Measurements from ENCODE around the gene SMIM43. TPM values are rescaled to one million over a fixed set of nuclear protein-coding genes. Genes with fewer than 3 reads are reported as not detected.

The SMIM43 gene
- total RNA-seq, 1 experiment from 2014 or later: not detected

DNA sequence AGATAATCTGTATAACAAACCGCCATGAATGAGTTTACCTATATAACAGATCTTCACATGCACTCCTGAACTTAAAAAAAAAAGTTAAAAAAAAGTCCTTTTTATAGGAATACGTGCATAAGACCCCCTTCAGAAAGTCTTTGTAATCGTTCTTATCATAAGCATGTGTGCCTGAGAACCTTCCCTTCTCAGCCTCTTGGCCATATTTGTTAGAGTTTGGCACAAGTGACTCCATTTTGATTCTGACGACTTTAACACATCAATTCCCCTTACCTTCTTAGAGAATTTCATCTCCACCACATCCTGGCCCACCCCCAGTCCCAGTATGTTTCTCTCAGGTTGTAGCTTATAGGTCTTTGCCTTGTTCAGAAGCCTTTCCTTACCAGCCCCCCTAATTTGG, 52.2 kb downstream of the SMIM43 start (continued):
- TF ChIP-seq EZH2phosphoT487 (IDR thresholded peaks at IDR 0.05; ENCODE audit: borderline replicate concordance) (no peak), CEBPB (IDR thresholded peaks at IDR 0.05; ENCODE audit: low read depth) (no peak)

- Histone ChIP-seq H3K4me1 (ENCODE audit: control insufficient read depth in 1 of 2, insufficient read depth in 2 of 2, low read length in 2 of 2) (peaks cover 12 to 33% of the 10 kb centered on the region in 2 experiments), H3K27me3 (ENCODE audit: insufficient read depth, low read length) (no peaks in the 10 kb centered on the region), H2AFZ (ENCODE audit: low read depth, low read length, poor library complexity, severe bottlenecking) (peak overlapping the region; percentile 96), H3K79me2 (ENCODE audit: insufficient read depth, low read length) (no peaks in the 10 kb centered on the region), H3K9me2 (ENCODE audit: insufficient read depth) (no peaks in the 10 kb centered on the region), H3K9ac (ENCODE audit: low read length) (peak overlapping the region; percentile 54), H3K27ac (ENCODE audit: low read depth, low read length) (peak overlapping the region; percentile 34; the same call in 1 of the 2 replicates), H3K4me3 (replicated peaks in 1 of 2; ENCODE audit: low read depth in 1 of 2, low read length in 2 of 2) (peak overlapping the region; percentile 20 to 52), H3K4me2 (ENCODE audit: low read length) (peak overlapping the region; percentile 83), H4K20me1 (ENCODE audit: insufficient read depth) (no peaks in the 10 kb centered on the region), H3K9me3 (ENCODE audit: control insufficient read depth in 1 of 2, insufficient read depth in 1 of 2, low read depth in 1 of 2, low read length in 2 of 2) (no peaks in the 10 kb centered on the region), H3K36me3 (ENCODE audit: control insufficient read depth in 1 of 2, insufficient read depth in 2 of 2, low read length in 2 of 2) (no peaks in the 10 kb centered on the region)
- CTCF ChIA-PET: interaction anchor here (1.3 kb wide), 1 partner anchor 25 kb away, joined by 3 read pairs; no protein-coding TSS in a partner anchor
- TF ChIP-seq ZBTB33 (IDR thresholded peaks at IDR 0.05; ENCODE audit: extremely low read depth, insufficient replicate concordance, low read length): no peak
- TF ChIP-seq FOSL1 (IDR thresholded peaks at IDR 0.05; ENCODE audit: low read depth): no peak
- TF ChIP-seq SIN3A (IDR thresholded peaks at IDR 0.05; ENCODE audit: low read depth): 0 out of 2 replicates have a peak, but pooled peaks have one; percentile 23
- TF ChIP-seq ELF1 (IDR thresholded peaks at IDR 0.05; ENCODE audit: borderline replicate concordance, low read depth): no peak
- POLR2A ChIA-PET: interaction anchor here (1.7 kb wide), 1 partner anchor 15 kb away, joined by 7 read pairs; the partner anchor contains the start of gene ANXA5
- RAD21 ChIA-PET (ENCODE audit: low non-redundant PET in 1 of 2, low total read pairs in 2 of 2, uncharacterized antibody in 2 of 2, unreplicated experiment in 2 of 2): no interaction called here
- ATAC-seq (peak; percentile 50), DNase-seq (ENCODE audit: low read depth, low spot score) (no peak)
- BruUV-seq (replicated peaks): no TSS peak
- intact Hi-C loops (cut with micrococcal nuclease): no loop called here
Measured at GRCh38 chr4:121712001-121712651, 52.8 kb downstream of the SMIM43 start.
